Measurements from ENCODE around the gene ARR3.
"Not testable (repeated sequence)": the region's sequence is repeated elsewhere in the genome, so short reads cannot be mapped to it uniquely, and the experiment has no call there.

Gene ARR3

GRCh38 chrX:70268034-70268433 lies at the start of gene ARR3:
Gene ARR3 (plus strand): TSS chrX:70268334. CDS start chrX:70269386, 1,052 bp downstream.
- Histone ChIP-seq H3K9ac (ENCODE audit: low read length) (no peak within 1 kb of the TSS), H3K36me3 (ENCODE audit: control insufficient read depth, low read depth, low read length) (no peaks in the 10 kb centered on the region), H3K27ac (ENCODE audit: low read length) (no peak within 1 kb of the TSS), H3K27me3 (ENCODE audit: control insufficient read depth, insufficient read depth, low read length) (no peaks in the 10 kb centered on the region), H3K9me3 (ENCODE audit: control insufficient read depth, low read depth, low read length) (peaks cover 11% of the 10 kb centered on the region), H3K4me3 (ENCODE audit: low read length) (no peak within 1 kb of the TSS), H3K4me1 (ENCODE audit: control insufficient read depth, low read depth, low read length) (no peaks in the 10 kb centered on the region)

DNA sequence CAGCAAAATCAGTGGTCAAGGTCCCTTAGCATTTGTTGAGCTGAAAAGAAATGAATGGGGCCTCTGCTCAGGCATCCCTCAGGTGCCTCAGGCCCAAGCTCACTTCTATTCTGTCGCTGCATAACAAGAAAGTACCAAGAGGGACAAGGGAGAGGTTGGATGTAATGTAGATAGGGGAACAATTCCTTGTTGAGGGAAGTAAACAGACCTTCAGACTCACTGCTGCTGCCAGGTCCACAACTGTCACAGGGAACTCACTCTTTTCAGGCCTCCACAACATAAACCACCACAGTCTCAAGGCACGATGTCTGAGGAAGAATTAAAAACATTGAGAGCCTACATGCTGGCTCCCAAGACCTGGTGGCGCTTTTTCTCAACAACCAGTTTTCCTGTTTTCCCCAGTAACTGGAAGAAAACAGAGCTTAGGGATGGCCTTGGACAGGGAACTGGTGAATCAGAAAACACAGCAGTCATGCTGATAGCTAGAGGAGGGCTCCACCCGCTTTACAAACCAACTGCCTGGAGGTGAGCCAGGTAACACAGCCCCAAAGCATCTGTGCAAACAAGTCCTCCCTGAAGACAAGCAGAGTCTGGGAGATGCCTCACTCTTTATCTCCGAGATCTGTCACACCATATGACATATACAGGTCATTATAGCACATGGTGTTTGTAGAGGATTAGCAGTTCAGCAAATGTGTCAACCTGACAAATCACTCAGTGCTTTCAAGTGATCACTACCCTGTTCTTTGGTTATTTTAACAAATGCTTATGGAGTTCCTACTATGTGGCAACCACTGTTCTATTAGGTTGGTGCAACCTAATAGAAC lies 48.0 kb upstream of the ARR3 start:
- H3K4me3 ChIP-seq (ENCODE audit: low read length): no peak overlapping the region
- no peaks in the 10 kb centered on the region for H3K4me1 ChIP-seq (ENCODE audit: control insufficient read depth, low read depth, low read length)
- H3K36me3 ChIP-seq (ENCODE audit: control insufficient read depth, low read depth, low read length): no peaks in the 10 kb centered on the region
- H3K9me3 ChIP-seq (ENCODE audit: control insufficient read depth, low read depth, low read length): peaks cover 14% of the 10 kb centered on the region
- H3K27me3 ChIP-seq (ENCODE audit: control insufficient read depth, insufficient read depth, low read length): no peaks in the 10 kb centered on the region
- H3K27ac ChIP-seq (ENCODE audit: low read length): no peak overlapping the region
- H3K9ac ChIP-seq (ENCODE audit: low read length): no peak overlapping the region

DNA sequence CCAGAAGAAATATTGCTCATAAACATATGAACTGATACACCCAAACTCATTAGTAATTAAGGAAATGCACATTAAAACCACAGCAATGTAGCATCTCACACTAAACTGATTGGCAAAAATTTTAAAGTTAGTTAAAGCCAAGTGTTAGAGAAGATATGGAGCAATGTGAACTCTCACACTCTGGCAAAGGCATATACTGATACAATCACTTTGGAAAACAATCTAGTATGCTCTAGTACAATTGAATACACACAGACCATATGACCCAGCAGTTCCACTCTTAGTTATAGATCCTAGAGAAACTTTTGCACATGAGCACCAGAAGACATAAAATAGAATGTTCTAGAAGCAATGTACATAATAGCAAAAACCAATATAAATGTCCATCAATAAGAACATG lies 42.1 kb upstream of the ARR3 start:
- Histone ChIP-seq H3K4me1 (ENCODE audit: control insufficient read depth, low read depth, low read length) (no peaks in the 10 kb centered on the region), H3K27ac (ENCODE audit: low read length) (no peak overlapping the region), H3K9ac (ENCODE audit: low read length) (no peak overlapping the region), H3K36me3 (ENCODE audit: control insufficient read depth, low read depth, low read length) (no peaks in the 10 kb centered on the region), H3K4me3 (ENCODE audit: low read length) (no peak overlapping the region), H3K9me3 (ENCODE audit: control insufficient read depth, low read depth, low read length) (peaks cover 22% of the 10 kb centered on the region), H3K27me3 (ENCODE audit: control insufficient read depth, insufficient read depth, low read length) (no peaks in the 10 kb centered on the region)

DNA sequence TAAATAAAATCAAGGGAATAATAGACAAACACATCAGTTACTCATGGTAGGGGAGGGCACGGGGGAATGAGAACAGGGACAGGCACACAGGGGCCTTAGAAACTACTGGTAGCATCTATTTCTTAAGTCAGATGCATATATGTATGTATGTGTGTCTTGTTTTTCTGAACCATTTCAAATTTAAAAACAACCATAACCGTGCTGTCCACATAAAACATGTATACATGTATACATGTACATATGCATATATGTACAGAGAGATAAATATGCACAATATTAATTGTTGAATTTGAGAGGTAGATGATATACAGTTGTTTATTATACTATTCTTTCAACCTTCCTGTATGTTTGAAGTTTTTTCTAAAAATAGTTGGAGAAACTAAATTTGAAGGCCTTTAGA lies 41.4 kb upstream of the ARR3 start:
- H3K9ac ChIP-seq (ENCODE audit: low read length): no peak overlapping the region
- no peaks in the 10 kb centered on the region for H3K36me3 ChIP-seq (ENCODE audit: control insufficient read depth, low read depth, low read length)

DNA sequence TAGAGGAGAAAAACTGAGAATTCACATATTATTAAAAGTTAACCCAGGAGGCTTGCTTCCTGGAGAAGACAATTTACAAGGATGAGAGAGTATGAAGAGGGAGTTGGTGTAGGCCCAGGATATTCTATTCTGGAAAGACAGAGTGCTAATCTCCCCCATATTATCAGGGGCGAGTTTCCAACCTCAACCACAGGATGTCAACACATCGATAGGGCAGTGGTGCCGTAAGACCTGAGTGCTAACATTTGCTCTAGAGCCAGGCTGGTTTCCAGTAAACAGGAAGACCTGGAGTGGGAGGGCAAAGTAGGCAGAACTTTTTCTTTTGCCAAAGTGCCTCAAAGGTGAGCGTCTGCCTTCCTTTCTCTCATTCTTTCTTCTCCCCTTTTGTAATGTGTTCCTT lies 36.5 kb upstream of the ARR3 start:
- H3K9ac ChIP-seq (ENCODE audit: low read length): no peak overlapping the region
- no peaks in the 10 kb centered on the region for H3K36me3 ChIP-seq (ENCODE audit: control insufficient read depth, low read depth, low read length)
- no peak overlapping the region for H3K27ac ChIP-seq (ENCODE audit: low read length)
- no peaks in the 10 kb centered on the region for H3K4me1 ChIP-seq (ENCODE audit: control insufficient read depth, low read depth, low read length)
- H3K9me3 ChIP-seq (ENCODE audit: control insufficient read depth, low read depth, low read length): peaks cover 18% of the 10 kb centered on the region
- no peaks in the 10 kb centered on the region for H3K27me3 ChIP-seq (ENCODE audit: control insufficient read depth, insufficient read depth, low read length)
- no peak overlapping the region for H3K4me3 ChIP-seq (ENCODE audit: low read length)

More for the DNA sequence above, 41.4 kb upstream of the ARR3 start:
- Histone ChIP-seq H3K27ac (ENCODE audit: low read length) (no peak overlapping the region), H3K4me3 (ENCODE audit: low read length) (no peak overlapping the region), H3K9me3 (ENCODE audit: control insufficient read depth, low read depth, low read length) (peaks cover 22% of the 10 kb centered on the region), H3K27me3 (ENCODE audit: control insufficient read depth, insufficient read depth, low read length) (no peaks in the 10 kb centered on the region), H3K4me1 (ENCODE audit: control insufficient read depth, low read depth, low read length) (no peaks in the 10 kb centered on the region)

GRCh38 chrX:70234355-70234754 lies 33.8 kb upstream of the ARR3 start, which contains the start of gene AWAT1:
Gene AWAT1 (plus strand): TSS chrX:70234655. CDS start chrX:70234696, 41 bp downstream.
- Histone ChIP-seq H3K27me3 (ENCODE audit: control insufficient read depth, insufficient read depth, low read length) (no peaks in the 10 kb centered on the region), H3K4me1 (ENCODE audit: control insufficient read depth, low read depth, low read length) (no peaks in the 10 kb centered on the region), H3K36me3 (ENCODE audit: control insufficient read depth, low read depth, low read length) (no peaks in the 10 kb centered on the region), H3K4me3 (ENCODE audit: low read length) (no peak within 1 kb of the TSS), H3K9me3 (ENCODE audit: control insufficient read depth, low read depth, low read length) (peaks cover 10% of the 10 kb centered on the region), H3K27ac (ENCODE audit: low read length) (no peak within 1 kb of the TSS), H3K9ac (ENCODE audit: low read length) (no peak within 1 kb of the TSS)

DNA sequence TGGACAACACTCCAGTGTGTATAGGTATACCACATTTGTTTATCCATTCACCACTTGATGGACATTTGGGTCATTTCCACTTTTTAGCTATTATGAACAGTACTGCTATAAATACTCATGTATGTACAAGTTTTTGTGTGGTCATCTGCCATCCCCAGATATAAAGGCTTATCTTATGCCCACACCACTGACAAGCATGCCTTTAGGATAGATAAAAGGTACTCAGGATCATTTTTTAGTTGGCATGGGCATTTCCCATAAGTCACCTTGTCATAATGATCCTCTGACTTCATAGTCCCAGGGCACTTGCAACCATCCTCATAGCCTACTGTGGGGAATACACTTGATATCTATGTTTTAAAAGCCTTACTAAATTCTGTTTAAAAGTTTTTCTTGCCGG lies 27.4 kb upstream of the ARR3 start:
- H3K27ac ChIP-seq (ENCODE audit: low read length): no peak overlapping the region
- peaks cover 10% of the 10 kb centered on the region for H3K9me3 ChIP-seq (ENCODE audit: control insufficient read depth, low read depth, low read length)
- no peaks in the 10 kb centered on the region for H3K36me3 ChIP-seq (ENCODE audit: control insufficient read depth, low read depth, low read length)
- no peak overlapping the region for H3K4me3 ChIP-seq (ENCODE audit: low read length)
- peaks cover 2% of the 10 kb centered on the region for H3K4me1 ChIP-seq (ENCODE audit: control insufficient read depth, low read depth, low read length)
- no peaks in the 10 kb centered on the region for H3K27me3 ChIP-seq (ENCODE audit: control insufficient read depth, insufficient read depth, low read length)
- no peak overlapping the region for H3K9ac ChIP-seq (ENCODE audit: low read length)

- Histone ChIP-seq H3K36me3 (ENCODE audit: control insufficient read depth, low read depth, low read length) (no peaks in the 10 kb centered on the region), H3K9me3 (ENCODE audit: control insufficient read depth, low read depth, low read length) (peaks cover 10% of the 10 kb centered on the region), H3K4me3 (ENCODE audit: low read length) (no peak overlapping the region), H3K27me3 (ENCODE audit: control insufficient read depth, insufficient read depth, low read length) (no peaks in the 10 kb centered on the region), H3K4me1 (ENCODE audit: control insufficient read depth, low read depth, low read length) (peaks cover 2% of the 10 kb centered on the region), H3K27ac (ENCODE audit: low read length) (no peak overlapping the region), H3K9ac (ENCODE audit: low read length) (no peak overlapping the region)
These were observed 26.6 kb upstream of the ARR3 start for GRCh38 chrX:70241501-70241900.

DNA sequence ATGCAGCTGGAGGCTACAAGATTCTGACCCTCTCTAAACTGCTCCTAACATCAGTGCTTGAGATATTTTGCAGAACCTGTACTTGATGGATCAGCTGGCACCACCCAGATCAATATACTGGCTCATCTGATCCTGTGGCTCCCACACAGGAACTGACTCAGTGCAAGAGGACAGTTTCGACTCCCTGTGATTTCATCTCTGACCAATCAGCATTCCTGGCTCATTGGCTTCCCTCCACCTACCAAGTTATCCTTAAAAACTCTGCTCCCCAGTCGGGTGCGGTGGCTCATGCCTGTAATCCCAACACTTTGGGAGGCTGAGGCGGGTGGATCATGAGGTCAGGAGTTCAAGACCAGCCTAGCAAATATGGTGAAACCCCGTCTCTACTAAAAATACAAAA lies 24.5 kb upstream of the ARR3 start:
- H3K27ac ChIP-seq (ENCODE audit: low read length); H3K4me3 ChIP-seq (ENCODE audit: low read length); H3K9ac ChIP-seq (ENCODE audit: low read length); H3K4me1 ChIP-seq (ENCODE audit: control insufficient read depth, low read depth, low read length); H3K27me3 ChIP-seq (ENCODE audit: control insufficient read depth, insufficient read depth, low read length); H3K36me3 ChIP-seq (ENCODE audit: control insufficient read depth, low read depth, low read length); H3K9me3 ChIP-seq (ENCODE audit: control insufficient read depth, low read depth, low read length): not testable (repeated sequence)

GRCh38 chrX:70244881-70245280 lies 23.3 kb upstream of the ARR3 start:
- Histone ChIP-seq H3K4me1 (ENCODE audit: control insufficient read depth, low read depth, low read length) (peaks cover 2% of the 10 kb centered on the region), H3K9me3 (ENCODE audit: control insufficient read depth, low read depth, low read length) (no peaks in the 10 kb centered on the region), H3K36me3 (ENCODE audit: control insufficient read depth, low read depth, low read length) (no peaks in the 10 kb centered on the region), H3K27me3 (ENCODE audit: control insufficient read depth, insufficient read depth, low read length) (no peaks in the 10 kb centered on the region), H3K9ac (ENCODE audit: low read length) (no peak overlapping the region), H3K27ac (ENCODE audit: low read length) (no peak overlapping the region), H3K4me3 (ENCODE audit: low read length) (no peak overlapping the region)

- no peaks in the 10 kb centered on the region for H3K36me3 ChIP-seq (ENCODE audit: control insufficient read depth, low read depth, low read length)
- H3K9me3 ChIP-seq (ENCODE audit: control insufficient read depth, low read depth, low read length): no peaks in the 10 kb centered on the region
- no peak overlapping the region for H3K4me3 ChIP-seq (ENCODE audit: low read length)
- no peaks in the 10 kb centered on the region for H3K27me3 ChIP-seq (ENCODE audit: control insufficient read depth, insufficient read depth, low read length)
- no peak overlapping the region for H3K9ac ChIP-seq (ENCODE audit: low read length)
- H3K4me1 ChIP-seq (ENCODE audit: control insufficient read depth, low read depth, low read length): peaks cover 2% of the 10 kb centered on the region
- no peak overlapping the region for H3K27ac ChIP-seq (ENCODE audit: low read length)
These were observed 20.9 kb upstream of the ARR3 start for GRCh38 chrX:70247252-70247651.

DNA sequence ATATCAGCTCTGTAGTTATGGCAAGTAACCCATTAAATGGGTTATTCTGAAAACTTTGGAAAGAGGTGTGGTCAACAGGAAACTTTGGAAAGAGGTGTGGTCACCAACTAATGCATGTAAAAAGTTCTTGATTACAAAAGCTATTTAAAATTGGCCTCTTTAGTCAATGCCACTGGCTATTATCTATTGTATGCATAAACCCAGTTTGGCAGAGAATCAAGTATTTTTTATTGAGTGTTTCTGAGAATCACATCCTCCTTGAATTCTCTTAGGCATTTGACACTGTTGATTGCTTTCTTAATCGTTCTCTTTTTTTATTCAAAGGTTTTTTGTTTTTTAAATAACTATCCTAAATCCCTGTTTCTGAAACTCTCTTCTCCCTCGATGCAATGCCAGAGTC lies 15.6 kb upstream of the ARR3 start:
- peaks cover 9% of the 10 kb centered on the region for H3K9me3 ChIP-seq (ENCODE audit: control insufficient read depth, low read depth, low read length)
- H3K4me3 ChIP-seq (ENCODE audit: low read length): no peak overlapping the region
- no peaks in the 10 kb centered on the region for H3K36me3 ChIP-seq (ENCODE audit: control insufficient read depth, low read depth, low read length)
- no peaks in the 10 kb centered on the region for H3K27me3 ChIP-seq (ENCODE audit: control insufficient read depth, insufficient read depth, low read length)
- no peak overlapping the region for H3K27ac ChIP-seq (ENCODE audit: low read length)
- H3K9ac ChIP-seq (ENCODE audit: low read length): no peak overlapping the region
- H3K4me1 ChIP-seq (ENCODE audit: control insufficient read depth, low read depth, low read length): no peaks in the 10 kb centered on the region
